Mucosa of rectum (tissue), 2 donors: Measurements from ENCODE around the gene HERPUD2.
"Not testable (repeated sequence)": the region's sequence is repeated elsewhere in the genome, so short reads cannot be mapped to it uniquely, and the experiment has no call there.

Experiments
- H3K27ac ChIP-seq, 2 donors: one replicate each; pipeline ENCODE4 v1.7.0; 2013; ENCODE audit warnings: inconsistent platforms in 2 of 2, low read depth in 2 of 2, low read length in 2 of 2
- H3K27me3 ChIP-seq, 2 donors: one replicate each; pipeline ENCODE4 v1.7.0; 2013; ENCODE audit warnings: low read length in 2 of 2; ENCODE audit not compliant: control insufficient read depth in 2 of 2, insufficient read depth in 2 of 2
- H3K36me3 ChIP-seq, 2 donors: one replicate each; pipeline ENCODE4 v1.7.0; 2013; ENCODE audit warnings: low read length in 2 of 2; ENCODE audit not compliant: control insufficient read depth in 2 of 2, insufficient read depth in 2 of 2
- H3K4me1 ChIP-seq, 2 donors: one replicate each; pipeline ENCODE4 v1.7.0; 2013; ENCODE audit warnings: low read length in 2 of 2, mild to moderate bottlenecking in 1 of 2; ENCODE audit not compliant: control insufficient read depth in 2 of 2, insufficient read depth in 2 of 2
- H3K4me3 ChIP-seq, 2 donors: one replicate each; pipeline ENCODE4 v1.7.0; 2013; ENCODE audit warnings: low read length in 2 of 2
- H3K9ac ChIP-seq, 2 donors: one replicate each; pipeline ENCODE4 v1.7.0; 2013; ENCODE audit warnings: low read length in 2 of 2, low read depth in 1 of 2, mild to moderate bottlenecking in 1 of 2
- H3K9me3 ChIP-seq, 2 donors: one replicate each; pipeline ENCODE4 v1.7.0; 2013; ENCODE audit warnings: low read length in 2 of 2; ENCODE audit not compliant: control insufficient read depth in 2 of 2
- donor health status: healthy.
- donor health status: Normal muscosa, but diverticular disease.

Gene HERPUD2

GRCh38 chr7:35699796-35700305, 4.9 kb upstream of the HERPUD2 start:
- H3K4me3 ChIP-seq: no peak overlapping the region
- no peaks in the 10 kb centered on the region for H3K36me3 ChIP-seq
- H3K4me1 ChIP-seq: peaks cover 6 to 8% of the 10 kb centered on the region in 2 donors
- no peaks in the 10 kb centered on the region for H3K27me3 ChIP-seq
- H3K27ac ChIP-seq: no peak overlapping the region
- no peaks in the 10 kb centered on the region for H3K9me3 ChIP-seq
- no peak overlapping the region for H3K9ac ChIP-seq

GRCh38 chr7:35698382-35698781, 3.4 kb upstream of the HERPUD2 start:
- not testable (repeated sequence) for H3K9me3 ChIP-seq, H3K36me3 ChIP-seq, H3K27me3 ChIP-seq, H3K27ac ChIP-seq, H3K4me3 ChIP-seq, H3K9ac ChIP-seq
- H3K4me1 ChIP-seq: peaks cover 12% of the 10 kb centered on the region in 2 donors

GRCh38 chr7:35697414-35698175, 2.7 kb upstream of the HERPUD2 start:
- Histone ChIP-seq H3K9ac (no peak overlapping the region), H3K36me3 (no peaks in the 10 kb centered on the region), H3K4me1 (peaks cover 12% of the 10 kb centered on the region in 2 donors), H3K27ac (no peak overlapping the region), H3K27me3 (no peaks in the 10 kb centered on the region), H3K4me3 (no peak overlapping the region), H3K9me3 (no peaks in the 10 kb centered on the region)

DNA sequence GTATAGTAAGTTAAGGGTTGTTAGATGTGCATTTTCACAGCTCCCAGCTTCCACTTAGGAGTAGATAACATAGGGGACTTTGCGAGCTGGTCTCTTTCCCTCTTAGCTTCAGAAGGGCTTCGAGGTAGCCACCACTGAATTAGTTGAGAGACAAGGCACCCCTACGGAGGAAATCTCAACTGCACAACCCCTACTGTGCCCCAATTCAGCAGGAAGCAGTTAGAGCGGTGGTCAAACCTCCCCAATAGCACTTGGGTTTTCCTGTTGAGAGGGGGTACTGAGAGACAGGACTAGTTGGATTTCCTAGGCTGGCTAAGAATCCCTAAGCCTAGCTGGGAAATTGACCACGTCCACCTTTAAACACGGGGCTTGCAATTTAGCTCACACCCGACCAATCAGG, 1.1 kb upstream of the HERPUD2 start:
- Histone ChIP-seq H3K4me3 (peak overlapping the region; percentile 79 to 98), H3K9ac (no peak overlapping the region), H3K36me3 (no peaks in the 10 kb centered on the region), H3K27ac (no peak overlapping the region), H3K4me1 (peaks cover 12 to 15% of the 10 kb centered on the region in 2 donors), H3K27me3 (no peaks in the 10 kb centered on the region), H3K9me3 (no peaks in the 10 kb centered on the region)

DNA sequence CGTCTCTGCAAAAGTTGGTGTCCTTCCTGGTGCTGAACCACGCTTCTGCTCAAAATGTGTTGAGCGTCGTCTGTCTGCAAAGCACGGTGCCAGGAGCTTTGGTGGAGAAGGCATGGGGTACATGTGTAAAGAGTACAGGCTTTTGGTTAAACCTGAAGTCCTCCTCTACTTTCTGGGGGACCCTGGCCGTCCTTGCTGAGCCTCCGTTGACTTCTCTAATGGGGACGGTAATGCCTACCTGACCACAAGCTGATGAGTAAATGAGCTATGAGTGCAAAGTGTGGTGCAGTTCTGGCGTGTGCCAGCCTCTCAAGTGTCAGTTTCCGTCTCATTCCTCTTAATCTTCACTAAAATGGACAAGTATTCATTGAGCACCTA, 527 bp upstream of the HERPUD2 start:
- Histone ChIP-seq H3K36me3 (no peaks in the 10 kb centered on the region), H3K9me3 (no peaks in the 10 kb centered on the region), H3K27me3 (no peaks in the 10 kb centered on the region), H3K4me1 (peaks cover 12 to 15% of the 10 kb centered on the region in 2 donors), H3K27ac (peak overlapping the region; percentile 94 to 96), H3K9ac (peak overlapping the region; percentile 93 to 98), H3K4me3 (peak overlapping the region; percentile 79 to 98)

- no peaks in the 10 kb centered on the region for H3K27me3 ChIP-seq
- H3K9me3 ChIP-seq: no peaks in the 10 kb centered on the region
- H3K4me3 ChIP-seq: peak overlapping the region; percentile 79 to 98
- peak overlapping the region; percentile 93 to 98 for H3K9ac ChIP-seq
- no peaks in the 10 kb centered on the region for H3K36me3 ChIP-seq
- H3K4me1 ChIP-seq: peaks cover 15% of the 10 kb centered on the region in 2 donors
- H3K27ac ChIP-seq: peak overlapping the region; percentile 94 to 96
These were observed 663 bp downstream of the HERPUD2 start for GRCh38 chr7:35694161-35694783.

- H3K9me3 ChIP-seq: no peaks in the 10 kb centered on the region
- peak overlapping the region; percentile 2 to 98 for H3K4me3 ChIP-seq
- H3K36me3 ChIP-seq: no peaks in the 10 kb centered on the region
- H3K27me3 ChIP-seq: no peaks in the 10 kb centered on the region
- peaks cover 20 to 27% of the 10 kb centered on the region in 2 donors for H3K4me1 ChIP-seq
- no peak overlapping the region for H3K9ac ChIP-seq
- no peak overlapping the region for H3K27ac ChIP-seq
These were observed 3.1 kb downstream of the HERPUD2 start for GRCh38 chr7:35691827-35692307.

GRCh38 chr7:35691366-35691765, 3.6 kb downstream of the HERPUD2 start:
- peak overlapping the region; percentile 2 to 98 for H3K4me3 ChIP-seq
- peak overlapping the region in 1 of 2 donors; percentile 25 for H3K27ac ChIP-seq
- H3K4me1 ChIP-seq: peaks cover 20 to 27% of the 10 kb centered on the region in 2 donors
- no peaks in the 10 kb centered on the region for H3K27me3 ChIP-seq
- H3K9ac ChIP-seq: no peak overlapping the region
- H3K36me3 ChIP-seq: no peaks in the 10 kb centered on the region
- H3K9me3 ChIP-seq: no peaks in the 10 kb centered on the region

- Histone ChIP-seq H3K4me1 (peaks cover 15 to 22% of the 10 kb centered on the region in 2 donors), H3K4me3 (peak overlapping the region in 1 of 2 donors; percentile 98)
These were observed 4.3 kb downstream of the HERPUD2 start for GRCh38 chr7:35690614-35691013.

DNA sequence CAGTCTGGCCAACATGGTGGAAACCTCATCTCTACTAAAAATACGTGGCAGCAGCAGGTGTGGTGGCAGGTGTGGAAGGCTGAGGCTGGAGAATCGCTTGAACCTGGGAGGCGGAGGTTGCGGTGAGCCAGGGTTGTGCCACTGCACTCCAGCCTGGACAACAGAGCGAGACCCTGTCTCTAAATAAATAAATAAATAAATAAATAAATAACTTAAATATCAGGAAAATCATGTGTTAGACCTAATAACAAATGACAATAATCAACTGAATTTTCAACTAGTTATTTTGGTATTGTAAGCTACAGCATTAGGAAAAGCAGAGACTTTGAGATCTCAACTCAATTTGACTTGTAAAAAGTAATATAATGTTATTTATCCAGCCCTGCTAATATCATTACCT, 9.2 kb downstream of the HERPUD2 start:
- Histone ChIP-seq H3K27me3 (no peaks in the 10 kb centered on the region), H3K9ac (no peak overlapping the region), H3K9me3 (no peaks in the 10 kb centered on the region), H3K27ac (no peak overlapping the region), H3K36me3 (no peaks in the 10 kb centered on the region), H3K4me3 (no peak overlapping the region), H3K4me1 (peaks cover 4 to 15% of the 10 kb centered on the region in 2 donors)

More at GRCh38 chr7:35690614-35691013, 4.3 kb downstream of the HERPUD2 start:
- H3K9ac ChIP-seq, H3K27me3 ChIP-seq, H3K36me3 ChIP-seq, H3K9me3 ChIP-seq: not testable (repeated sequence)
- peak overlapping the region in 1 of 2 donors; percentile 25 for H3K27ac ChIP-seq
